Heart left ventricle (tissue), 16 donors: Measurements from ENCODE around the gene RAB11FIP4. TPM values are rescaled to one million over a fixed set of nuclear protein-coding genes. Genes with fewer than 3 reads are reported as not detected.

Experiments used
- ATAC-seq, 4 donors: fragments of 200-7000 bp; cut with Tn5 transposase; one replicate each; pipeline ENCODE4 v1.9.1; 2020 to 2022; ENCODE audit warnings: moderate library complexity in 4 of 4, mild to moderate bottlenecking in 3 of 4, moderate number of reproducible peaks in 1 of 4
- DNase-seq, 5 donors: peaks; one replicate each; pipeline ENCODE4 v3.0.0-alpha.2; 2020
- H3K27ac ChIP-seq, 12 donors: fragments of 200-600 bp; sonication (generic) in 4 of 12; one replicate each; pipeline versions ENCODE4 v1.5.0 to v1.8.0; 2016 to 2022; ENCODE audit warnings: mild to moderate bottlenecking in 2 of 12
- H3K27me3 ChIP-seq, 9 donors: fragments of 200-600 bp; sonication (generic) in 2 of 9; one replicate each; pipeline versions ENCODE4 v1.5.1 to v1.8.0; 2016 to 2022; ENCODE audit warnings: mild to moderate bottlenecking in 3 of 9
- H3K36me3 ChIP-seq, 9 donors: fragments of 200-600 bp; sonication (generic) in 2 of 9; one replicate each; pipeline versions ENCODE4 v1.5.0 to v1.8.0; 2018 to 2022; ENCODE audit warnings: mild to moderate bottlenecking in 2 of 9
- H3K4me1 ChIP-seq, 12 donors: fragments of 200-600 bp; sonication (generic) in 4 of 12; one replicate each; pipeline versions ENCODE4 v1.5.0 to v1.8.0; 2016 to 2022; ENCODE audit warnings: mild to moderate bottlenecking in 3 of 12
- H3K4me3 ChIP-seq, 12 donors: fragments of 200-600 bp; sonication (generic) in 4 of 12; one replicate each; pipeline versions ENCODE4 v1.5.0 to v1.8.0; 2017 to 2022; ENCODE audit warnings: mild to moderate bottlenecking in 9 of 12, moderate library complexity in 4 of 12
- H3K9me3 ChIP-seq, 12 donors: fragments of 200-600 bp; sonication (generic) in 4 of 12; one replicate each; pipeline versions ENCODE4 v1.5.0 to v1.8.0; 2016 to 2022; ENCODE audit warnings: mild to moderate bottlenecking in 1 of 12
- CTCF ChIP-seq, 12 donors: fragments of 200-600 bp; sonication (generic) in 4 of 12; IDR thresholded peaks; one replicate each; pipeline versions ENCODE4 v1.5.0 to v1.8.0; 2018 to 2022; ENCODE audit warnings: antibody characterized with exemption in 12 of 12, mild to moderate bottlenecking in 5 of 12
- POLR2A ChIP-seq, 2 donors: fragments of 450-650 bp; IDR thresholded peaks; one replicate each; pipeline ENCODE4 v1.6.1; 2017; ENCODE audit warnings: antibody characterized with exemption in 2 of 2, mild to moderate bottlenecking in 2 of 2, moderate library complexity in 2 of 2
- WGBS, 4 donors: extraction: QIAGEN DNeasy Blood & Tissue Kit in 2 of 4; methylation state at CpG; one replicate each; pipeline versions ENCODE4 v1.1.5 to v1.1.7; 2013 to 2018; 5-methylcytosine and 5-hydroxymethylcytosine counted together
- intact Hi-C, 10 donors: fragments of 100-400 bp; cut with DNase I; formaldehyde crosslinking; loops; one replicate each; pipeline versions ENCODE4 v1.11.1 to v1.14.2; 2022
- polyA plus RNA-seq, 2 donors: library from polyadenylated mRNA; stranded (reverse); fragments of 200-250 nt; gene quantifications; one replicate each; pipeline ENCODE4 v1.2.3, GENCODE V29; 2013
- total RNA-seq, 9 donors: library from RNA; depleted of rRNA in 2 of 9; stranded (reverse); fragments of >200 nt in 2 of 9; fragmentation: NEBNext Ultra II Directional in 3 of 9; extraction: Animal tissue kit (Norgen Biotek cat#: 25700) in 3 of 9; gene quantifications; one replicate each; pipeline versions ENCODE4 v1.1.0 to v1.2.4, GENCODE V29; 2016 to 2023
- donor health status: ischemic (EF 13 %, LVEDD 7.1; RV severe dilation, severe dysfunction).
- donor health status: healthy with polysubstance abuse.
- donor health status: DM: no; HTN: yes; CAD: no.
- donor health status: DM: no; HTN: no; CAD: no.
- donor health status: ischemic (EF 25% LVEDD 6.9; RV normal size, moderate dysfunction).
- donor health status: ischemic (EF 25% LVEDD 5.7; RV mildly dilated, moderate dysfunction).
- donor health status: healthy.
- donor health status: DM: yes; HTN: yes; CAD: no.
- donor health status: ischemic (EF 35%, LVEDD 5.7; RV mildly dilated, moderate dysfunction).
- donor health status: nonischemic (EF 11% LVEDD 7.7; RV severe dilation, severe dysfunction).
- donor health status: DM: yes; HTN: yes; CAD: no.
- donor health status: PGD.
- donor health status: ischemic (EF 29% LVEDD 5.4; RV normal size, mild dysfunction).
- donor health status: nonischemic (EF 23%, LVEDD 6.1; RV moderate dilation, normal function).

RAB11FIP4 gene
- total and polyA plus RNA-seq, 11 donors = 1.5 to 13.7 (median 8.3) TPM

GRCh38 chr17:31428512-31428911, 37.0 kb downstream of the RAB11FIP4 start:
- ATAC-seq = no peak
- peaks cover 0 to 14% (median 6%) of the 10 kb centered on the region in 12 donors for H3K4me1 ChIP-seq
- intact Hi-C loops = no loop called here
- H3K27me3 ChIP-seq = peaks cover 0 to 28% (median 3%) of the 10 kb centered on the region in 9 donors
- H3K9me3 ChIP-seq = peaks cover 0 to 4% (median 0%) of the 10 kb centered on the region in 12 donors
- no peak overlapping the region for H3K27ac ChIP-seq
- 87 to 93% (median 92%) methylated on average over 4 of the region's 4 CpGs for WGBS, 4 donors
- H3K36me3 ChIP-seq = no peaks in the 10 kb centered on the region
- no peak for DNase-seq
- no peak overlapping the region for H3K4me3 ChIP-seq
- TF ChIP-seq CTCF (IDR thresholded peaks at IDR 0.05) = no peak
- no peak for TF ChIP-seq POLR2A (IDR thresholded peaks at IDR 0.05)

GRCh38 chr17:31431098-31431851, 39.8 kb downstream of the RAB11FIP4 start:
- intact Hi-C loops = no loop called here
- no peak for TF ChIP-seq POLR2A (IDR thresholded peaks at IDR 0.05)
- no peak for TF ChIP-seq CTCF (IDR thresholded peaks at IDR 0.05)
- peaks cover 0 to 4% (median 0%) of the 10 kb centered on the region in 12 donors for H3K4me1 ChIP-seq
- DNase-seq = no peak
- peaks cover 0 to 28% (median 3%) of the 10 kb centered on the region in 9 donors for H3K27me3 ChIP-seq
- no peak overlapping the region for H3K4me3 ChIP-seq
- H3K36me3 ChIP-seq = no peaks in the 10 kb centered on the region
- WGBS, 4 donors = 42 to 51% (median 46%) methylated on average over 10 to 12 of the region's 12 CpGs
- ATAC-seq = no peak
- H3K27ac ChIP-seq = no peak overlapping the region
- no peaks in the 10 kb centered on the region for H3K9me3 ChIP-seq

GRCh38 chr17:31431852-31432658, 40.6 kb downstream of the RAB11FIP4 start:
- 59 to 70% (median 68%) methylated on average over 12 to 16 of the region's 16 CpGs for WGBS, 4 donors
- TF ChIP-seq CTCF (IDR thresholded peaks at IDR 0.05) (no peak), POLR2A (IDR thresholded peaks at IDR 0.05) (no peak)
- H3K27ac ChIP-seq = no peak overlapping the region
- no peak for DNase-seq
- ATAC-seq = no peak
- peaks cover 0 to 28% (median 3%) of the 10 kb centered on the region in 9 donors for H3K27me3 ChIP-seq
- no peak overlapping the region for H3K4me3 ChIP-seq
- H3K9me3 ChIP-seq = no peaks in the 10 kb centered on the region
- intact Hi-C loops = no loop called here
- peaks cover 0 to 4% (median 0%) of the 10 kb centered on the region in 12 donors for H3K4me1 ChIP-seq
- no peaks in the 10 kb centered on the region for H3K36me3 ChIP-seq
